Uterine smooth muscle cell (primary cell): Measurements from ENCODE around the gene TEX11. TPM values are rescaled to one million over a fixed set of nuclear protein-coding genes. Genes with fewer than 3 reads are reported as not detected.

Experiments used
- total RNA-seq: library from RNA; depleted of rRNA; stranded (reverse); fragments of >200 nt; gene quantifications from 2 replicates; pipeline ENCODE4 v1.2.3, GENCODE V29; 2014

TEX11 gene
- 0.12 TPM in 1 of 2 replicates, not detected in the other for total RNA-seq

DNA sequence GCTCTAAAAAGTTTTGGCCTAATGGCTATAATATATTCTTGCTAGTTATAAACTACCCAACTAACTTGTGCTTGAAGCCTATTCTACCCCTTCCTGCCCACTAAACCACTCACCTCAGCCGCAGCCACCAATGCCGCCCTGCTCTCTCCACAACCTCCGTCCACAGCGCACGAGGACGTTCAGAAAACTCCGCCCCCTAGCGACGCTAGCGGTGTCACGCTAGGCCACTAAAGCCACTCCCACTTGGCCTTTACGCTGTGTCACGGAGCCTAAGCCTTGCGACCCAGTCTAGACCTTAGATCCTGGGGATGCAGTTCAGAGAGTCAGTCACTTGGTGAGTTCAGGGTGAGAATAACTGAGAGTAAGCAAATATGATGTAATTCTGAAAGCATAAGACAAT is at the start of gene TEX11:
TEX11 (minus strand) TSS at position 171 of the 400 bp plus-strand sequence. CDS start 922 bp downstream, outside the sequence.

Other genes with a start within 250 kb of the TEX11 start
- gene SLC7A3, start 22.4 kb upstream of the TEX11 start, total RNA-seq: not detected in 2 replicates
- 55.7 and 57.2 TPM in 2 replicates for gene SNX12, start 159.6 kb upstream of the TEX11 start, total RNA-seq
- 2.2 and 4.6 TPM in 2 replicates for gene FOXO4, start 187.1 kb upstream of the TEX11 start, total RNA-seq
- not detected in 2 replicates for gene CXorf65, start 198.0 kb upstream of the TEX11 start, total RNA-seq
- not detected in 2 replicates for gene IL2RG, start 202.9 kb upstream of the TEX11 start, total RNA-seq
- 15.6 and 28.7 TPM in 2 replicates for gene MED12, start 209.9 kb upstream of the TEX11 start, total RNA-seq
- gene NLGN3, start 236.1 kb upstream of the TEX11 start, total RNA-seq: under 0.01 and 0.12 TPM in 2 replicates